Uterus (tissue), 4 donors: Measurements from ENCODE around the gene SPTLC1. TPM values are rescaled to one million over a fixed set of nuclear protein-coding genes. Genes with fewer than 3 reads are reported as not detected.
"Not testable (repeated sequence)": the region's sequence is repeated elsewhere in the genome, so short reads cannot be mapped to it uniquely, and the experiment has no call there.

Experiments
- DNase-seq, 2 donors: peaks; one replicate each; pipeline ENCODE4 v3.0.0-alpha.2; 2019 to 2020
- H3K27ac ChIP-seq, 2 donors: fragments of 200-600 bp; sonication (generic); 1 replicate in 1 of 2; 2 replicates in 1 of 2; pipeline ENCODE4 v1.5.1; 2016 to 2018
- H3K27me3 ChIP-seq, 2 donors: fragments of 200-600 bp; sonication (generic); one replicate each; pipeline ENCODE4 v1.5.1; 2018 to 2019; ENCODE audit warnings: control low read depth in 1 of 2
- H3K36me3 ChIP-seq, 2 donors: fragments of 200-600 bp; sonication (generic); one replicate each; pipeline ENCODE4 v1.5.1; 2019; ENCODE audit warnings: control low read depth in 1 of 2
- H3K4me1 ChIP-seq, 2 donors: fragments of 200-600 bp; sonication (generic); one replicate each; pipeline ENCODE4 v1.5.1; 2018 to 2019; ENCODE audit warnings: control low read depth in 1 of 2
- H3K4me3 ChIP-seq, 2 donors: fragments of 200-600 bp; sonication (generic); 1 replicate in 1 of 2; 2 replicates in 1 of 2; pipeline ENCODE4 v1.5.1; 2018 to 2019; ENCODE audit warnings: mild to moderate bottlenecking in 1 of 2
- H3K9me3 ChIP-seq, 2 donors: fragments of 200-600 bp; sonication (generic); one replicate each; pipeline ENCODE4 v1.5.1; 2019; ENCODE audit warnings: control low read depth in 1 of 2
- CTCF ChIP-seq, 4 experiments: fragments of 200-600 bp in 2 of 4; fragments of 450-650 bp in 2 of 4; sonication (generic) in 2 of 4; IDR thresholded peaks; one replicate each; pipeline ENCODE4 v1.5.1; 2016 to 2019; ENCODE audit warnings: antibody characterized with exemption in 4 of 4, mild to moderate bottlenecking in 2 of 4, moderate library complexity in 1 of 4
- POLR2A ChIP-seq, 2 donors: fragments of 450-650 bp; IDR thresholded peaks; one replicate each; pipeline ENCODE4 v1.6.1; 2016; ENCODE audit warnings: antibody characterized with exemption in 2 of 2, mild to moderate bottlenecking in 1 of 2, moderate library complexity in 1 of 2
- intact Hi-C: fragments of 100-400 bp; cut with DNase I; formaldehyde crosslinking; loops from one replicate; pipeline ENCODE4 v1.15.1; 2023; ENCODE audit warnings: low total_unique reads
- total RNA-seq, 4 donors: library from RNA; depleted of rRNA in 3 of 4; stranded (reverse); fragments of >200 nt in 3 of 4; gene quantifications; one replicate each; pipeline versions ENCODE4 v1.1.0 to v1.2.4, GENCODE V29; 2014 to 2023
- donor health status: DM: yes; HTN: yes; CAD: no.

The SPTLC1 gene
- total RNA-seq, 4 donors from 2014 or later, result 42.9 to 153 (median 70.8) TPM

DNA sequence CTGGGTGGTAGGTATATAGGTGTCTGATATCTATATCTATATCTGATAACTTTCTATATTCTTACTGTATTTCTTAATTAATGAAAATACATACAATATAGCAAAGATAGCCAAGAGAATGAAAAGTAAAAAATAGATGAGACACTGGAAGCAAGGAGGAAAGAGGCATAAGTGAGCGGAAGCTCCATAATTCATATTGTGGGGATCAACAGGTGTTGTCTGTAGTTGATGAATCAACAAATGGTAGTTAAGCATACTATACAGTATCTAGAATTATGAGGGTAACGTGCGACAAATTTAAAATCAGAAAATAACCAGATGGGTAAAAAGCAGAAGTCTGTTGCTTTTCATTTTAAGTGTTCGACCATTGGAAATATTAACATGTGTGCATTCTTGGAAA lies 7.1 kb downstream of the SPTLC1 start:
- Histone ChIP-seq H3K36me3 (no peaks in the 10 kb centered on the region), H3K9me3 (no peaks in the 10 kb centered on the region), H3K27me3 (no peaks in the 10 kb centered on the region), H3K27ac (no peak overlapping the region), H3K4me1 (no peaks in the 10 kb centered on the region), H3K4me3 (no peak overlapping the region)
- intact Hi-C loops, result no loop called here
- DNase-seq, result no peak
- TF ChIP-seq POLR2A (IDR thresholded peaks at IDR 0.05) (no peak), CTCF (IDR thresholded peaks at IDR 0.05) (no peak)

DNA sequence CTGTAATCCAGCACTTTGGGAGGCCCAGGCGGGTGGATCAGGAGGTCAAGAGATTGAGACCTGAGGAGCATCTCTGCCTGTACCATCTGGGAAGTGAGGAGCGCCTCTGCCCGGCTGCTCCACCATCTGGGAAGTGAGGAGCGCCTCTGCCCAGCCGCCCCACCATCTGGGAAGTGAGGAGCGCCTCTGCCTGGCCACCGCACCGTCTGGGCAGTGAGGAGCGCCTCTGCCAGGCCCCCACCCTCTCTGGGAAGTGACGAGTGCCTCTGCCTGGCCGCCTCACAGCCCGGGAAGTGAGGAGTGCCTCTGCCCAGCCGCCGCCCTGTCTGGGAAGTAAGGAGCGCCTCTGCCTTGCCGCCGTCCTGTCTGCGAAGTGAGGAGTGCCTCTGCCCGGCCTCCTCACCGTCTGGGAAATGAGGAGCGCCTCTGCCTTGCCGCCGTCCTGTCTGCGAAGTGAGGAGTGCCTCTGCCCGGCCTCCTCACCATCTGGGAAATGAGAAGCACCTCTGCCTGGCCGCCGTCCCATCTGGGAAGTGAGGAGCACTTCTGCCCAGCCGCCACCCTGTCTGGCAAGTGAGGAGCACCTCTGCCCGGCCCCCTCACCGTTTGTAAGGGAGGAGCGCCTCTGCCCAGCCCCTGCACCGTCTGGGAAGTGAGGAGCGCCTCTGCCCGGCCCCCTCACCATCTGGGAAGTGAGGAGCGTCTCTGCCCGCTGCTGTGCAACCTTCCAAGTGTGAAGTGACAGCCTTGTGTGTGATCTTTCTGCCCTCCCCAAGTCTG lies 9.6 kb downstream of the SPTLC1 start:
- H3K27me3 ChIP-seq, H3K36me3 ChIP-seq, H3K27ac ChIP-seq, intact Hi-C loops, H3K4me3 ChIP-seq, DNase-seq, H3K9me3 ChIP-seq, H3K4me1 ChIP-seq: not testable (repeated sequence)

GRCh38 chr9:92103601-92104000 lies 11.6 kb downstream of the SPTLC1 start:
- intact Hi-C loops, DNase-seq, H3K9me3 ChIP-seq, H3K27ac ChIP-seq, H3K4me3 ChIP-seq, H3K27me3 ChIP-seq, H3K4me1 ChIP-seq, H3K36me3 ChIP-seq: not testable (repeated sequence)

GRCh38 chr9:92100237-92100911 lies 14.8 kb downstream of the SPTLC1 start:
- no peak for TF ChIP-seq CTCF (IDR thresholded peaks at IDR 0.05)
- no peak for TF ChIP-seq POLR2A (IDR thresholded peaks at IDR 0.05)

GRCh38 chr9:92098638-92099037 lies 16.6 kb downstream of the SPTLC1 start:
- DNase-seq, result no peak
- no peaks in the 10 kb centered on the region for H3K9me3 ChIP-seq
- no peaks in the 10 kb centered on the region for H3K4me1 ChIP-seq
- no peaks in the 10 kb centered on the region for H3K36me3 ChIP-seq
- peak overlapping the region in 1 of 2 donors; percentile 11 for H3K4me3 ChIP-seq
- intact Hi-C loops, result no loop called here
- TF ChIP-seq POLR2A (IDR thresholded peaks at IDR 0.05) (no peak), CTCF (IDR thresholded peaks at IDR 0.05) (no peak)
- no peaks in the 10 kb centered on the region for H3K27me3 ChIP-seq
- peak overlapping the region in 1 of 2 donors; percentile 2 for H3K27ac ChIP-seq

More at GRCh38 chr9:92100237-92100911, 14.8 kb downstream of the SPTLC1 start:
- H3K4me3 ChIP-seq, result no peak overlapping the region
- no peak for DNase-seq
- H3K36me3 ChIP-seq, result no peaks in the 10 kb centered on the region
- H3K27me3 ChIP-seq, result no peaks in the 10 kb centered on the region
- intact Hi-C loops, result no loop called here
- no peaks in the 10 kb centered on the region for H3K4me1 ChIP-seq
- no peak overlapping the region for H3K27ac ChIP-seq
- H3K9me3 ChIP-seq, result no peaks in the 10 kb centered on the region

- peak overlapping the region in 1 of 2 donors; percentile 2 for H3K27ac ChIP-seq
- TF ChIP-seq POLR2A (IDR thresholded peaks at IDR 0.05) (no peak), CTCF (IDR thresholded peaks at IDR 0.05) (no peak)
- H3K27me3 ChIP-seq, result no peaks in the 10 kb centered on the region
- H3K9me3 ChIP-seq, result no peaks in the 10 kb centered on the region
- no peaks in the 10 kb centered on the region for H3K4me1 ChIP-seq
- intact Hi-C loops, result no loop called here
- peak; percentile 47 to 77 for DNase-seq
- H3K4me3 ChIP-seq, result peak overlapping the region; percentile 11 to 21
- no peaks in the 10 kb centered on the region for H3K36me3 ChIP-seq
Measured at GRCh38 chr9:92097997-92098482, 17.2 kb downstream of the SPTLC1 start.
